Astrocyte of the spinal cord (primary cell): ENCODE results near the gene SYNPO2.

Experiments used
- DNase-seq: peaks from one replicate; pipeline ENCODE4 v3.0.0; 2011; ENCODE audit warnings: low read depth, low spot score
- H3K4me3 ChIP-seq: 2 replicates; pipeline ENCODE4 v1.5.1; 2011; ENCODE audit warnings: low read depth, mild to moderate bottlenecking, low read length, moderate library complexity
- in situ Hi-C: cut with HindIII; loops from 2 replicates; pipeline ENCODE4 v1.10.0; 2017; ENCODE audit warnings: low sequenced_read_pairs
- TF ChIP-seq, protein P1 (sequence below): IDR thresholded peaks from 2 replicates; pipeline ENCODE4 v1.5.1; 2012; ENCODE audit warnings: low read depth, mild to moderate bottlenecking, low read length, inconsistent platforms

Gene SYNPO2

DNA sequence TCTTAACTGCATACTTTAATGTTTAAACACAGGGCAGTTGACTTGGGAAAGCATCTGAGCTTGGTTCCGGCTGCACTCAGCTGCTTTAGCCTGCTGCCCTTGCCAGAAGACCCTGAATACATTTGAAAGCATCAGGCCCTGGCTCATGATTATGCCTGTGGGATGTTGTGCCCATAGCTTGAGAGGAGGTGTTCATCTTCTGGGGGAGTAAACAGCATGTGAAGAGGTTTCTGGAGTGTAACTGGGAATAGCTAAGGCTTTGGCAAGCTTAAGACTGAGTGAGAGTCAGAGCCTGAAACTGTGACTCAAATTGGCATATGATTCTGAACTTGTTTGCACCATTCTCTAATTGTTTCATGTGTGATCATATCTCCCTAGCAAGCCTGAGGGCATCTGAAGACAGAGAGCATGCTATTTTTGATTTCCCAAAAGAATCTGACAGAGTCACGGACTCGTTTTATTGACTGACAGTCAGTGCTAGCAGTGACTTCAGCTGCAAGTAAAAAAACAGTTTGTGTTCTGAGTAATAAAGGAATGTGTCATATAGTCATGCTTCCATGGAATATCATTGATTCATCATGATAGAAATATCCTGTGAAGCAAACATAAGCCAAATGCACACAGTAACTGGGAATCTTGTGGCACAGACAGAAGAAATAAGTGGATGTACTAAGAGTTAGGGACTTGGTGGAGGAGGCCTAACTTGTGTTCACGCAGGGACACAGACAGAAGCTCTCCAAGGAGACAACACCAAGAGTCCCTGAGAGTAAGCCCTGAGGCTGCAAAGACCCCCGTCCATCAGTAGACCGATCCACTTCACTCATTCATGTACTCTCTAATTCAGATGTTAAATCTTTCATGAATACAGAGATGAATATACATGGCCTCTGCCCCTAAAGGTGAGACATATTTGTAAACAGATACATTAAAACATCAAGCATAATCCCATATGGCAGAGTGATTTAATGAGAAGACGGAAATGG is 100.7 kb downstream of the SYNPO2 start:
- in situ Hi-C loops = no loop called here
- peak; percentile 65 for DNase-seq
- H3K4me3 ChIP-seq = no peak overlapping the region
- TF ChIP-seq, protein P1, sequence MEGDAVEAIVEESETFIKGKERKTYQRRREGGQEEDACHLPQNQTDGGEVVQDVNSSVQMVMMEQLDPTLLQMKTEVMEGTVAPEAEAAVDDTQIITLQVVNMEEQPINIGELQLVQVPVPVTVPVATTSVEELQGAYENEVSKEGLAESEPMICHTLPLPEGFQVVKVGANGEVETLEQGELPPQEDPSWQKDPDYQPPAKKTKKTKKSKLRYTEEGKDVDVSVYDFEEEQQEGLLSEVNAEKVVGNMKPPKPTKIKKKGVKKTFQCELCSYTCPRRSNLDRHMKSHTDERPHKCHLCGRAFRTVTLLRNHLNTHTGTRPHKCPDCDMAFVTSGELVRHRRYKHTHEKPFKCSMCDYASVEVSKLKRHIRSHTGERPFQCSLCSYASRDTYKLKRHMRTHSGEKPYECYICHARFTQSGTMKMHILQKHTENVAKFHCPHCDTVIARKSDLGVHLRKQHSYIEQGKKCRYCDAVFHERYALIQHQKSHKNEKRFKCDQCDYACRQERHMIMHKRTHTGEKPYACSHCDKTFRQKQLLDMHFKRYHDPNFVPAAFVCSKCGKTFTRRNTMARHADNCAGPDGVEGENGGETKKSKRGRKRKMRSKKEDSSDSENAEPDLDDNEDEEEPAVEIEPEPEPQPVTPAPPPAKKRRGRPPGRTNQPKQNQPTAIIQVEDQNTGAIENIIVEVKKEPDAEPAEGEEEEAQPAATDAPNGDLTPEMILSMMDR = no peak

DNA sequence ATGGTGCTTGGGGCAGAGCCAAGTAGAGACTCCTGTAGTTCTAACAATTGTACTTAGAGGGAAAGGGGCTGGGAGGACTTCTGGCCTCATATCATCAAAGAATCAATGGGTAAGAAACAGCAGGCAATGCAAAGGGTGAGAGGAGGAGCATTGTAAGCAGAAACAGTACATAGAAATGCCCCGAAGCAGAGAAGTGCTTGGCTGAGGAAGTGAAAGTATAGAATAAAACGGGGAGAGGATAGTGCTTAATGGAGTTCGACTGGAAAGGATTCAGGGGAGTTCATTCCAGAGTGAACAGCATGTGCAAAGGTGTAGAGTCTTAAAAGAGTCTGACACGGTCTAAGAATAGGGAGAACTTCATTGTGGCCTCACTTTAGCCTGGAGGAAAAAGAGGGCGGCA is 103.0 kb downstream of the SYNPO2 start:
- in situ Hi-C loops = no loop called here
- DNase-seq = no peak
- TF ChIP-seq, protein P1 = no peak
- H3K4me3 ChIP-seq = no peak overlapping the region

DNA sequence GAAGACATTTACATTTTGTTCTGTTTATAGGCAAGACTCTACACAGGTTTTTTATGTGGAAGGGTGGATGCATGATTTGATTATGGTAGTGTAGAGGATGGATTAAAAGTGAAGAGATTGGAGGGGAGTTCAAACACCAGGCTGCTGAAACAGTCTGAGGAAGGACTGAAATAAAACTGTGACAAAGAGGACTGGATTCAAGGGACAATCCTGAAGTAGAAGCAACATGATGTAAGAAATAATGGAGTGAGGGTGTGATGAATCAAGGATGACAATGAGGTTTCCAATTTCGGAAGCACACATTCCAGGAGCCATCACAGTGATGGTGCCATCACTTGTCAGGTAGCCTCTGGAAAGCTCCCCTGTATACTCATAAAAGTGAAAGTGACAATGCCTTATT is 103.5 kb downstream of the SYNPO2 start:
- TF ChIP-seq, protein P1 = no peak
- H3K4me3 ChIP-seq = no peak overlapping the region
- no peak for DNase-seq
- in situ Hi-C loops = no loop called here

DNA sequence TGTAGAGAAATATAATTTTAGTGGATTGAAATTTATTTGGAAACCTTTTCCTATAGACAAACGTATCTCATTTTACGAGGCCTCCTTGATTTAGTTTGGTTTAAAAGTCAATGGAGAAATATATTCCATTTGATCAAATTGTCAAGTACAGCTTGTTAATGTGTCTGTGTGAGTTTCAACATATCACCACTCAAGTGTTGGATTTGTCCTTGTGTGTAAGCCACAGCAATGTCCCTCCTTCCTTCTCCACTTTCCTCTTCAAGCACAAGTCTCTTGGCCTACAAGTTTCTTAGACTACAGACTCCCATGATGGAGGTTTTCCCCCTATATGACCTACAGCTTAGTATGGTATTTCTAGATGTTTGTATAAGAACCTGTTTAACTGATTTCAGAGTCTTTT is 104.7 kb downstream of the SYNPO2 start:
- DNase-seq = no peak
- in situ Hi-C loops = no loop called here
- H3K4me3 ChIP-seq = no peak overlapping the region
- TF ChIP-seq, protein P1 = no peak

DNA sequence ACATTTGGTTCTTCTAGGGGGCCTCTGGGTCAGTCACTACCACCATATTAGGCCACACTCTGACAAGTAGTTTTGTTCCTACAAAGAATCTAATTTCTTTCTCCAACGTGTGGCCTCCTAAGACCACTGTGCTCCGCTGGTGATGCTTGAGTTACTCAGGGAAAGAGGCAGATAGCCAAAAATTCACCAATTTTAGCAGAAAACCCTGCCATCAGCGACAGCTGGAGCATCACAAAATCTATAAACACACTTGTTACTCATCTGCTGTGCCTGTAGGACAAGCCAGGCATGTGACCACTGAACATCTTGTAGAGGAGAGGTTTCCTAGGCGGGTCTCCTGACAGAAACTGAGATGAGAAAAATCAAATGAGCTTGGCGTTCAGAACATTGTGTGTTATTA is 105.4 kb downstream of the SYNPO2 start:
- TF ChIP-seq, protein P1 = no peak
- no peak overlapping the region for H3K4me3 ChIP-seq
- DNase-seq = no peak
- in situ Hi-C loops = no loop called here

DNA sequence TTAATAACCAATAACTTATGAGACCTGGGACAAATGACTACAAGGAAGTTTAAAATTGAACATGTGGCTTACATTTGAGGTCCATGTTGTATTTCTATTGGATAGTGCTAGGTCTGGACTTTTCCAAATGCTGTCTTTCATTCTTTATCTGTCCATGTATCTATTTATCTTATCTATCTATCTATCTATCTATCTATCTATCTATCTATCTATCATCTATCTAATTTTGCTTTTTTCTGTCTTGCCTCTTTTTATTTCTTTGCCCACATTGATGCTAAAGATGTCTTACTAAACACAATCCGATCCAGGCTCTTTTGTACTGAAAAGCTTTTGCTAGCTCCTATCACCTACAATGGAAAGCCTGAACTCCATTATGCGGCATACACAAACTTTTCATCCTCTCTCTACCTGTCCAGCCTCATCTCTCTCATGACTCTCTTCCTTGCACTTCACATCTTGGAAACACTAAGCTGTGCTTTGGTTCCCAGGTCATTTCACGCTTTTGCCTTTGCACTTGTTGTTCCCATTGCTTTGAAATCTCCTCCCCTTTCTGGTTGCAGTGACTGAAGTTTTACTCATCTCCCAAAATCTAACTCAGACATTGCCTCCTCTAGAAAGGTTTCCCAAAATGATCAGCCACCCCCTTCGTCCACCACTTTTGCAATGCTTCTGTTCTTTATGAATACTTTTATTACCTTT is 107.2 kb downstream of the SYNPO2 start:
- no peak for DNase-seq
- TF ChIP-seq, protein P1 = no peak
- H3K4me3 ChIP-seq = no peak overlapping the region
- in situ Hi-C loops = no loop called here
